Fibroblast of lung (primary cell): Measurements from ENCODE around the gene FOSL2.

Source experiments
- EZH2 ChIP-seq: IDR thresholded peaks from 2 replicates; pipeline ENCODE4 v1.5.1; 2012; ENCODE audit warnings: low read length, control low read depth, mild to moderate bottlenecking; ENCODE audit errors: missing control alignments
- TF ChIP-seq, protein P1 (sequence below), 2 donors: IDR thresholded peaks in 1 of 2; conservative IDR thresholded peaks in 1 of 2; 1 replicate in 1 of 2; 2 replicates in 1 of 2; pipeline ENCODE4 v1.5.1; 2011 to 2012; ENCODE audit warnings: low read length in 2 of 2, control low read depth in 1 of 2, inconsistent platforms in 1 of 2, low read depth in 1 of 2, mild to moderate bottlenecking in 1 of 2

DNA sequence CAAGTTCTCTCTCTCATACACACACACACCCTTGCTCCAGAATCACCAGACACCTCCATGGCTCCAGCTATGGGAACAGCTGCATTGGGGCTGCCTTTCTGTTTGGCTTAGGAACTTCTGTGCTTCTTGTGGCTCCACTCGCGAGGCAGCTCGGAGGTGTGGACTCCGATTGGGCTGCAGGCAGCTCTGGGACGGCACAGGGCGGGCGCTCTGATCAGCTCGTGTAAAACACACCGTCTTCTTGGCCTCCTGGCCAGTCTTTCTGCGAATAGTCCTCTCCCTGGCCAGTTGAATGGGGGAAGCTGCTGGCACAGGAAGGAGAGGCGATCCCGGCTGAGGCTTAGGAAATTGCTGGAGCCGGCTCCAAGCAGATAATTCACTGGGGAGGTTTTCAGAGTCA lies 22.4 kb downstream of the FOSL2 start:
- TF ChIP-seq, protein P1, sequence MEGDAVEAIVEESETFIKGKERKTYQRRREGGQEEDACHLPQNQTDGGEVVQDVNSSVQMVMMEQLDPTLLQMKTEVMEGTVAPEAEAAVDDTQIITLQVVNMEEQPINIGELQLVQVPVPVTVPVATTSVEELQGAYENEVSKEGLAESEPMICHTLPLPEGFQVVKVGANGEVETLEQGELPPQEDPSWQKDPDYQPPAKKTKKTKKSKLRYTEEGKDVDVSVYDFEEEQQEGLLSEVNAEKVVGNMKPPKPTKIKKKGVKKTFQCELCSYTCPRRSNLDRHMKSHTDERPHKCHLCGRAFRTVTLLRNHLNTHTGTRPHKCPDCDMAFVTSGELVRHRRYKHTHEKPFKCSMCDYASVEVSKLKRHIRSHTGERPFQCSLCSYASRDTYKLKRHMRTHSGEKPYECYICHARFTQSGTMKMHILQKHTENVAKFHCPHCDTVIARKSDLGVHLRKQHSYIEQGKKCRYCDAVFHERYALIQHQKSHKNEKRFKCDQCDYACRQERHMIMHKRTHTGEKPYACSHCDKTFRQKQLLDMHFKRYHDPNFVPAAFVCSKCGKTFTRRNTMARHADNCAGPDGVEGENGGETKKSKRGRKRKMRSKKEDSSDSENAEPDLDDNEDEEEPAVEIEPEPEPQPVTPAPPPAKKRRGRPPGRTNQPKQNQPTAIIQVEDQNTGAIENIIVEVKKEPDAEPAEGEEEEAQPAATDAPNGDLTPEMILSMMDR (conservative IDR thresholded peaks at IDR 0.05 in 1 of 2, IDR thresholded peaks at IDR 0.05 in 1 of 2; ENCODE audit: low read depth in 1 of 2, low read length in 2 of 2): no peak
- no peak for TF ChIP-seq EZH2
